Jurkat, Clone E6-1 (cell line): ENCODE measurements around the gene PLXNA4.

ENCODE experiments used
- DNase-seq: peaks from one replicate; pipeline ENCODE4 v3.0.0-alpha.2; 2011; ENCODE audit warnings: low read depth, low spot score
- H3K4me3 ChIP-seq: 2 replicates; pipeline ENCODE4 v1.5.1; 2011; ENCODE audit warnings: mild to moderate bottlenecking, low read length, control low read depth, moderate library complexity

The PLXNA4 gene

GRCh38 chr7:132226046-132226956 lies 350.0 kb downstream of the PLXNA4 start:
- H3K4me3 ChIP-seq = no peak overlapping the region
- no peak for DNase-seq

- DNase-seq = no peak
Measured at GRCh38 chr7:132225216-132226030, 350.8 kb downstream of the PLXNA4 start.

GRCh38 chr7:132221356-132221755 lies 354.9 kb downstream of the PLXNA4 start:
- no peak for DNase-seq

More at GRCh38 chr7:132225216-132226030, 350.8 kb downstream of the PLXNA4 start:
- no peak overlapping the region for H3K4me3 ChIP-seq

GRCh38 chr7:132220060-132220459 lies 356.2 kb downstream of the PLXNA4 start:
- H3K4me3 ChIP-seq = no peak overlapping the region
- DNase-seq = no peak

More at GRCh38 chr7:132221356-132221755, 354.9 kb downstream of the PLXNA4 start:
- no peak overlapping the region for H3K4me3 ChIP-seq

- H3K4me3 ChIP-seq = no peak overlapping the region
- DNase-seq = no peak
Measured at GRCh38 chr7:132218876-132219275, 357.4 kb downstream of the PLXNA4 start.

GRCh38 chr7:132216847-132217525 lies 359.3 kb downstream of the PLXNA4 start:
- no peak for DNase-seq
- no peak overlapping the region for H3K4me3 ChIP-seq

- no peak overlapping the region for H3K4me3 ChIP-seq
Measured at GRCh38 chr7:132214452-132214851, 361.8 kb downstream of the PLXNA4 start.

GRCh38 chr7:132213583-132213982 lies 362.7 kb downstream of the PLXNA4 start:
- no peak overlapping the region for H3K4me3 ChIP-seq
- DNase-seq = no peak

More at GRCh38 chr7:132214452-132214851, 361.8 kb downstream of the PLXNA4 start:
- no peak for DNase-seq

- no peak for DNase-seq
- H3K4me3 ChIP-seq = no peak overlapping the region
Measured at GRCh38 chr7:132211971-132212370, 364.3 kb downstream of the PLXNA4 start.

GRCh38 chr7:132210821-132211220 lies 365.4 kb downstream of the PLXNA4 start:
- DNase-seq = no peak
- no peak overlapping the region for H3K4me3 ChIP-seq

- no peak for DNase-seq
- H3K4me3 ChIP-seq = no peak overlapping the region
Measured at GRCh38 chr7:132207782-132208181, 368.5 kb downstream of the PLXNA4 start.

- H3K4me3 ChIP-seq = no peak overlapping the region
- no peak for DNase-seq
Measured at GRCh38 chr7:132207211-132207610, 369.1 kb downstream of the PLXNA4 start.

GRCh38 chr7:132206594-132206993 lies 369.7 kb downstream of the PLXNA4 start:
- H3K4me3 ChIP-seq = no peak overlapping the region
- no peak for DNase-seq

- DNase-seq = no peak
- no peak overlapping the region for H3K4me3 ChIP-seq
Measured at GRCh38 chr7:132205509-132205908, 370.8 kb downstream of the PLXNA4 start.

- DNase-seq = no peak
- H3K4me3 ChIP-seq = no peak overlapping the region
Measured at GRCh38 chr7:132203021-132203420, 373.2 kb downstream of the PLXNA4 start.

- no peak for DNase-seq
- H3K4me3 ChIP-seq = no peak overlapping the region
Measured at GRCh38 chr7:132202541-132202940, 373.7 kb downstream of the PLXNA4 start.

- H3K4me3 ChIP-seq = no peak overlapping the region
- DNase-seq = no peak
Measured at GRCh38 chr7:132200141-132200540, 376.1 kb downstream of the PLXNA4 start.

GRCh38 chr7:132199626-132200025 lies 376.6 kb downstream of the PLXNA4 start:
- no peak overlapping the region for H3K4me3 ChIP-seq
- no peak for DNase-seq

- no peak for DNase-seq
- H3K4me3 ChIP-seq = no peak overlapping the region
Measured at GRCh38 chr7:132197772-132198171, 378.5 kb downstream of the PLXNA4 start.
